Measurements from ENCODE around the gene GDAP1L1. TPM values are rescaled to one million over a fixed set of nuclear protein-coding genes. Genes with fewer than 3 reads are reported as not detected.

GDAP1L1 gene
- total and polyA plus RNA-seq, 4 donors, result not detected

- TF ChIP-seq RAD21 (IDR thresholded peaks at IDR 0.05) (no peak), CTCF (IDR thresholded peaks at IDR 0.05; ENCODE audit: low read depth, low read length, missing input control) (no peak), FOXA1 (IDR thresholded peaks at IDR 0.05) (no peak), HNF4G (IDR thresholded peaks at IDR 0.05) (no peak), EGR1 (IDR thresholded peaks at IDR 0.05; ENCODE audit: low read depth in 2 of 2) (no peak), GABPA (IDR thresholded peaks at IDR 0.05 in 1 of 2, conservative IDR thresholded peaks at IDR 0.05 in 1 of 2) (no peak), RXRA (IDR thresholded peaks at IDR 0.05) (no peak), YY1 (IDR thresholded peaks at IDR 0.05) (no peak), FOXA2 (IDR thresholded peaks at IDR 0.05) (no peak), ATF3 (IDR thresholded peaks at IDR 0.05) (no peak), NR2F2 (IDR thresholded peaks at IDR 0.05) (no peak), REST (IDR thresholded peaks at IDR 0.05) (no peak), MAX (IDR thresholded peaks at IDR 0.05) (no peak), HNF4A (conservative IDR thresholded peaks at IDR 0.05) (no peak), TAF1 (conservative IDR thresholded peaks at IDR 0.05) (no peak), JUND (IDR thresholded peaks at IDR 0.05) (no peak), SP1 (IDR thresholded peaks at IDR 0.05) (no peak), ZBTB33 (IDR thresholded peaks at IDR 0.05) (no peak)
- H3K9ac ChIP-seq (ENCODE audit: low read depth in 1 of 2, low read length in 2 of 2), result no peak overlapping the region
- no peaks in the 10 kb centered on the region for H3K27me3 ChIP-seq (ENCODE audit: control insufficient read depth in 4 of 4, insufficient read depth in 4 of 4, low read length in 3 of 4)
- WGBS, result 28% methylated on average over 3 of the region's 3 CpGs
- H3K9me3 ChIP-seq (ENCODE audit: control insufficient read depth in 4 of 4, low read length in 3 of 4), result no peaks in the 10 kb centered on the region
- peaks cover 5 to 45% (median 36%) of the 10 kb centered on the region in 4 donors for H3K4me1 ChIP-seq (ENCODE audit: control insufficient read depth in 4 of 4, insufficient read depth in 4 of 4, low read length in 3 of 4)
- no peak for DNase-seq (ENCODE audit: low spot score)
- no peak overlapping the region for H3K4me3 ChIP-seq (ENCODE audit: low read depth in 1 of 3, low read length in 3 of 3)
- H3K36me3 ChIP-seq (ENCODE audit: control insufficient read depth in 4 of 4, insufficient read depth in 3 of 4, low read depth in 1 of 4, low read length in 3 of 4), result peaks cover 2 to 20% (median 13%) of the 10 kb centered on the region in 4 donors
- peak overlapping the region in 1 of 2 donors; percentile 5 for H3K27ac ChIP-seq (ENCODE audit: low read depth in 1 of 2, low read length in 2 of 2)
Measured at GRCh38 chr20:44207126-44207723, 39.9 kb upstream of the GDAP1L1 start.
